Endothelial cell of umbilical vein (primary cell): ENCODE data around the gene DIP2B. TPM values are rescaled to one million over a fixed set of nuclear protein-coding genes. Genes with fewer than 3 reads are reported as not detected.

Source experiments
- BruUV-seq: library from RNA; stranded (reverse); fragments of 400-500 nt; replicated peaks from 2 replicates; lab custom pipeline; 2021; lab: Mats Ljungman, UMichigan
- CTCF ChIA-PET: fragments of 300-600, 350-600 bp; sonication (Branson Sonifier 250); formaldehyde crosslinking; loops from one replicate; lab custom pipeline; 2021; ENCODE audit warnings: antibody characterized with exemption, inconsistent platforms; lab: Charles Lee
- POLR2A ChIA-PET: fragments of 300-600, 350-600 bp; sonication (Branson Sonifier 250); formaldehyde crosslinking; loops from one replicate; lab custom pipeline; 2021; ENCODE audit warnings: antibody characterized with exemption, inconsistent platforms; lab: Charles Lee
- DNase-seq: peaks from one replicate; pipeline ENCODE4 v3.0.0-alpha.2; 2011; ENCODE audit warnings: low read depth, low spot score
- FAIRE-seq: peaks from 2 replicates; lab custom pipeline; 2011; peaks lifted over from hg19 to GRCh38; lab: Jason Lieb, UNC
- H2AFZ ChIP-seq: 2 replicates; pipeline ENCODE4 v1.6.0; 2012; ENCODE audit warnings: low read depth, low read length, control low read depth, inconsistent platforms
- H3K27ac ChIP-seq: 2 replicates; pipeline ENCODE4 v1.5.1; 2011; ENCODE audit warnings: low read depth, mild to moderate bottlenecking, control low read depth, low read length, moderate library complexity; ENCODE audit not compliant: insufficient read depth
- H3K27me3 ChIP-seq, 2 experiments: 2 replicates each; pipeline versions ENCODE4 v1.6.0 to v1.6.1; 2011; ENCODE audit warnings: low read length in 2 of 2, mixed read lengths in 1 of 2; ENCODE audit not compliant: control insufficient read depth in 2 of 2, insufficient read depth in 2 of 2
- H3K36me3 ChIP-seq, 2 experiments: 2 replicates in 1 of 2; 3 replicates in 1 of 2; pipeline ENCODE4 v1.5.1; 2011; ENCODE audit warnings: low read length in 2 of 2, mild to moderate bottlenecking in 1 of 2, moderate library complexity in 1 of 2; ENCODE audit not compliant: control insufficient read depth in 2 of 2, insufficient read depth in 2 of 2; ENCODE audit errors: extremely low read depth in 1 of 2
- H3K4me1 ChIP-seq: 3 replicates; pipeline ENCODE4 v1.5.1; 2011; ENCODE audit warnings: mild to moderate bottlenecking, low read length; ENCODE audit not compliant: control insufficient read depth, insufficient read depth; ENCODE audit errors: extremely low read depth
- H3K4me2 ChIP-seq: 2 replicates; pipeline ENCODE4 v1.6.1; 2011; ENCODE audit warnings: low read length, control low read depth, mixed read lengths; ENCODE audit not compliant: insufficient read depth
- H3K4me3 ChIP-seq, 3 experiments: fragments of 200-600 bp in 1 of 3; sonication (generic), shearing (Covaris generic) in 1 of 3; replicated peaks in 1 of 3; 2 replicates each; pipeline ENCODE4 v1.5.1; 2011 to 2016; ENCODE audit warnings: control low read depth in 3 of 3, low read length in 3 of 3, mild to moderate bottlenecking in 2 of 3, inconsistent platforms in 1 of 3, low read depth in 1 of 3, moderate library complexity in 1 of 3; ENCODE audit not compliant: insufficient read depth in 1 of 3
- H3K79me2 ChIP-seq: 2 replicates; pipeline ENCODE4 v1.6.0; 2012; ENCODE audit warnings: low read length, inconsistent platforms; ENCODE audit not compliant: control insufficient read depth, insufficient read depth
- H3K9ac ChIP-seq: replicated peaks from 2 replicates; pipeline ENCODE3; 2011; ENCODE audit warnings: low read length, control low read depth; ENCODE audit not compliant: insufficient read depth; ENCODE audit errors: extremely low read depth
- H3K9me1 ChIP-seq: replicated peaks from 3 replicates; pipeline ENCODE4 v1.6.0; 2011; ENCODE audit warnings: mild to moderate bottlenecking, low read length; ENCODE audit not compliant: control insufficient read depth, insufficient read depth; ENCODE audit errors: extremely low read depth
- H3K9me3 ChIP-seq: replicated peaks from 2 replicates; pipeline ENCODE4 v1.5.1; 2012; ENCODE audit warnings: low read length, inconsistent platforms; ENCODE audit not compliant: control insufficient read depth, insufficient read depth
- H4K20me1 ChIP-seq: replicated peaks from 2 replicates; pipeline ENCODE3; 2011; ENCODE audit warnings: mild to moderate bottlenecking, low read length; ENCODE audit not compliant: control insufficient read depth, insufficient read depth; ENCODE audit errors: extremely low read depth
- CTCF ChIP-seq, 2 donors: IDR thresholded peaks; 1 replicate in 1 of 2; 2 replicates in 1 of 2; pipeline ENCODE4 v1.5.1; 2011; ENCODE audit warnings: low read length in 2 of 2, mild to moderate bottlenecking in 2 of 2, moderate library complexity in 2 of 2, control low read depth in 1 of 2, inconsistent platforms in 1 of 2, low read depth in 1 of 2; ENCODE audit not compliant: insufficient read depth in 1 of 2; ENCODE audit errors: extremely low read depth in 1 of 2
- EZH2 ChIP-seq: IDR thresholded peaks from 2 replicates; pipeline ENCODE4 v1.6.1; 2012; ENCODE audit warnings: borderline replicate concordance, low read depth, mild to moderate bottlenecking, moderate library complexity, low read length, inconsistent platforms; ENCODE audit not compliant: severe bottlenecking
- FOS ChIP-seq: IDR thresholded peaks from 2 replicates; pipeline ENCODE4 v1.6.1; 2011; ENCODE audit warnings: mild to moderate bottlenecking, low read length, moderate library complexity, borderline replicate concordance; ENCODE audit not compliant: insufficient read depth
- GATA2 ChIP-seq: IDR thresholded peaks from 2 replicates; pipeline ENCODE4 v1.7.0; 2011; ENCODE audit warnings: low read depth, mild to moderate bottlenecking, moderate library complexity, mixed read lengths, low read length; ENCODE audit not compliant: insufficient read length, insufficient read depth
- JUN ChIP-seq: IDR thresholded peaks from 2 replicates; pipeline ENCODE4 v1.6.1; 2011; ENCODE audit warnings: borderline replicate concordance, low read depth; ENCODE audit not compliant: insufficient read length, insufficient read depth
- MAX ChIP-seq: IDR thresholded peaks from 2 replicates; pipeline ENCODE4 v1.6.1; 2011; ENCODE audit not compliant: insufficient read depth, insufficient read length
- MYC ChIP-seq: IDR thresholded peaks from one replicate; pipeline ENCODE4 v1.6.1; 2011; ENCODE audit warnings: mild to moderate bottlenecking, low read depth, low read length
- POLR2A ChIP-seq: IDR thresholded peaks from 2 replicates; pipeline ENCODE4 v1.6.1; 2012; ENCODE audit warnings: low read depth, mild to moderate bottlenecking, control low read depth, low read length
- POLR2AphosphoS5 ChIP-seq: IDR thresholded peaks from 2 replicates; pipeline ENCODE4 v1.6.1; 2012; ENCODE audit warnings: low read depth, mild to moderate bottlenecking, control low read depth, low read length, moderate library complexity; ENCODE audit not compliant: insufficient read depth
- dilution Hi-C: fragments of 300-500 bp; cut with MboI; formaldehyde crosslinking; loops from one replicate; pipeline ENCODE4 v1.15.0; 2019; ENCODE audit warnings: low sequenced_read_pairs; ENCODE audit not compliant: extremely low pct_ligation_motif_present
- intact Hi-C: fragments of 100-400 bp; cut with micrococcal nuclease; formaldehyde crosslinking; loops from one replicate; pipeline ENCODE4 v1.10.0; 2022
- polyA plus RNA-seq, 4 experiments: library from polyadenylated mRNA; depleted of rRNA in 3 of 4; stranded (reverse) in 3 of 4; unstranded in 1 of 4; fragments of >200 nt; gene quantifications; 2 replicates each; pipeline versions ENCODE4 v1.2.1 to v1.2.3, GENCODE V29; 2011 to 2012; ENCODE audit warnings: missing spikeins in 1 of 4
- total RNA-seq: library from RNA; stranded (reverse); gene quantifications from 2 replicates; pipeline ENCODE4 v1.2.3, GENCODE V29; 2021

Gene DIP2B
- total and polyA plus RNA-seq, 2 donors (not counting 3 experiments of a cell fraction or from before 2014, with no cell fraction given): 14.5 to 28.0 TPM

GRCh38 chr12:50618864-50619609, 114.3 kb downstream of the DIP2B start:
- FAIRE-seq (no peak), DNase-seq (no peak)
- CTCF ChIA-PET: interaction anchor here (1.1 kb wide), 1 partner anchor 19 kb away, joined by 3 read pairs; no protein-coding TSS in a partner anchor
- Histone ChIP-seq H3K27me3 (no peaks in the 10 kb centered on the region), H3K9me1 (no peaks in the 10 kb centered on the region), H3K36me3 (no peaks in the 10 kb centered on the region), H3K4me2 (no peak overlapping the region), H3K79me2 (peaks cover 11% of the 10 kb centered on the region), H3K4me1 (peaks cover 7% of the 10 kb centered on the region), H4K20me1 (peaks cover 4% of the 10 kb centered on the region), H3K9me3 (no peaks in the 10 kb centered on the region), H3K4me3 (no peak overlapping the region), H2AFZ (no peak overlapping the region), H3K9ac (no peak overlapping the region), H3K27ac (no peak overlapping the region)
- dilution Hi-C loops (no loop called here), intact Hi-C loops (no loop called here)
- BruUV-seq: no TSS peak
- POLR2A ChIA-PET: no interaction called here
- no peak for TF ChIP-seq EZH2
- TF ChIP-seq MYC: no peak
- no peak for TF ChIP-seq FOS
- TF ChIP-seq POLR2AphosphoS5: no peak
- TF ChIP-seq JUN: no peak
- no peak for TF ChIP-seq POLR2A
- no peak for TF ChIP-seq GATA2
- no peak for TF ChIP-seq MAX
- TF ChIP-seq CTCF (IDR thresholded peaks at IDR 0.05; ENCODE audit: extremely low read depth in 1 of 2, insufficient read depth in 1 of 2, low read depth in 1 of 2, low read length in 2 of 2): no peak
